A549 treated with AZD9567 at 1 μM for 4 hours (cell line): ENCODE measurements around the gene TFAP2A. TPM values are rescaled to one million over a fixed set of nuclear protein-coding genes. Genes with fewer than 3 reads are reported as not detected.

Experiments used
- total RNA-seq: library from RNA; stranded (reverse); fragments of 200-300 nt; extraction: Qiagen RNA extraction; gene quantifications from 5 replicates; pipeline ENCODE4 v1.2.3, GENCODE V29; 2022; ENCODE audit not compliant: insufficient read depth

TFAP2A gene
- 10.0 to 19.0 TPM (median 10.9 TPM) in 5 replicates for total RNA-seq

DNA sequence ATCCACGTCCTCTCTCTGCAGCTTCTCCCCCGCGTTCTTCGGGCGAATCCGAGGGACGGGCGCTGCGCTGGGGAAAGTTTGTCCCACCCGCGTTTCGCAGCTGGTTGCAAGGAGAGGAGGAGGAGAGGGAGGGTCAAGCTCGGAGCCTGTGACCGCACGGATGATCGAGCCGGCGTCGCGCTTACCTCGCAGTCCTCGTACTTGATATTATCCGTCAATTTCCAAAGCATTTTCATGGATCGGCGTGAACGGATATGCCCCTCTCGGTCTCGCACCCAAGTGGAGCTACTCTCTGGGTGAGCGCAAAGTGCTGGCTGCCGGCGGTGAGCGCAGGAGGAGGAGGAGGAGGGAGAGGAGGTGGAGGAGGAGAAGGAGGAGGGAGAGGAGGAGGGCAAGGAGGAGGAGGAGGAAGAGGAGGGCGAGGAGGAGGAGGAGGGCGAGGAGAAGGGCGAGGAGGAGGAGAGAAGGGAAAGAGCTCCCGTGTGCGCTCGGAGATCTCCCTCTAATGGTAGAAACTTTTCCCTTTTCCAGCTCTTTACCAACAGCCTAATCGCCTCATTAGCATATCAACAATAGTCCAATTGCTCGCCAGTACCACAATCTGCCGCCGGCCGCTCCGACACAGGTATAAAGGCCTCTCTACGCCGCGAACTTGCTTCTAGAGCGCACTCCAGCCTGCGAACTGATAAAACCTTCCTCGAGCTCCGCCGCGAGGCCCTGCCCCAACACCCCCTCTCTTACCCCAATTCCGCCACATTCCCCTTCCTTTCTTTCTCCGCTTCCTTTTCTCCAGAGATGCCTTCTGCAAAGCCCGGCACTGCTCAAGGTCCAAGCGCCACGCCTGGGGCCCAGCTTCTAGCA is at the start of gene TFAP2A:
Gene TFAP2A, minus strand, starts transcription at position 319 of the 861 bp plus-strand sequence. Its CDS starts 83 bp downstream, at position 236.

Other genes with a start within 250 kb of the TFAP2A start
- gene GCNT2, start 106.3 kb upstream of the TFAP2A start, total RNA-seq, result 3.9 to 7.6 TPM (median 4.6 TPM) in 5 replicates